HG03097 (cell line): ENCODE measurements around the gene FBXO46.
"Not testable (repeated sequence)": the region's sequence is repeated elsewhere in the genome, so short reads cannot be mapped to it uniquely, and the experiment has no call there.

Experiments
- ATAC-seq: cut with Tn5 transposase; IDR thresholded peaks from one replicate; pipeline ENCODE4 v1.9.1; 2021; ENCODE audit not compliant: unreplicated experiment, low FRiP score

The FBXO46 gene

DNA sequence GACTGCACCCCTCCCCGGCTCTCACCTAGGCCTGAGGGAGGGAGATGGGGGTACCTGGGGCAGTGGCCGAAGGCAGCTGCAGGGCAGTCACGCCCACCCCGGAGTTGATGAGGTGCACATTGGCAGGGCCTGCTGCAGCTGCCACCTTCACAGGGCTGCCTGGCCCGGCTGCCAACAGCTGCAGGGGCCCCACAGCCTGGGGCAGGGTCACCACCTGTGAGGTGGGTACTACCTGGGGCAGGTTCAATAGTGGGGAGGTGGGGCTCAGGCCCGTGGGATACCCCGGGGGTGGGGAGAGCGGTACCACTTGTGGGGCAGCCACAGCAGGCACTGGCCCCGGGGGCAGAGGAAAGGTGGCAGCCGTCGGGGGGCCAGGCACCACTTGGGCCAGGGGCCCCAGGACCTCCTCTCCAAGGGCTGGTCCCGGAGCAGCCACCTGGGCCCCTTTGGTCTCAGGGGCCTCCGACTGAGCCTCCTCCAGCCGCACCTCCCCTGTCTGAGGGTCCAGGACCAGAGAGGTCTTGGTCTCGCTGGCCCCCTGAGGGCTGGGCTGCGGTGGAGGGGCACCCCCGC, 35.7 kb upstream of the FBXO46 start:
- no peak for ATAC-seq

GRCh38 chr19:45765702-45766295, 35.1 kb upstream of the FBXO46 start:
- no peak for ATAC-seq

DNA sequence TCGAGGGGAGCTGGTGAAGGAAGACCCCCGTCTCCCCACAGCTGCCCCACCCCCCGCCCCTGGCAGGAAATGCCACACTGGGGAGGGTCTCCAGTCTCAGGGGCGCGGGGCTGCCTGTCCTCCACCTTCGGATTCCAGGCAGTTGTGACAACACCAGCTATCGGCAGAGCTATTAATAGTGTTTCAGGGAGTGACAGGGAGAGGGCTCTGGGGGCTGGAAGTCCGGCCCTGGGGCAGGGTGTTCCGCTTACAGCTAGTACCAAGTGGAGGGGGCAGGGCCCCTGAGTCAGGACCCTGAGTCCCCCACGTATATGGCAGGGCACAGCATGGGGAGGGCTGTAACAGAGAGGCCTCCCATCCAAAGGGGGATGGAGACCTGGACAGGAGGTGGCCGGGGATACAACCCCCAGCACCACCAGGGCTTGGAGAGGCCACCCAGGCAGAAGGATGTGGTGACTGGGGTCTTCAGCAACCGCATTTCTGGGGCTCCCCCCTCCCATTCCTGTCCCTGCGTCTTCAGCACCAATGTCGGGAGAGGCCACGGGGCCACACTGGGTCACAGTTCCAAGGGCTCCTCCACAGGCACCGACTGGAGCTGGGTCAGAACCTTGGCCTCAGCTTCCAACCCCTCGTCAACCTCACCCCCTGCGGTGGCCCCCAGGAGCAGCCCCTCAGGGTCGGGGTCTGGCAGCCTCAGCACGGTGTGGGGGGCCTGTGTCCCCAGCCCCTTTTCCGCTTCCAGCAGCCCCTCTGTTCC, 34.4 kb upstream of the FBXO46 start:
- ATAC-seq, result no peak

GRCh38 chr19:45764475-45764874, 33.8 kb upstream of the FBXO46 start:
- ATAC-seq, result no peak

DNA sequence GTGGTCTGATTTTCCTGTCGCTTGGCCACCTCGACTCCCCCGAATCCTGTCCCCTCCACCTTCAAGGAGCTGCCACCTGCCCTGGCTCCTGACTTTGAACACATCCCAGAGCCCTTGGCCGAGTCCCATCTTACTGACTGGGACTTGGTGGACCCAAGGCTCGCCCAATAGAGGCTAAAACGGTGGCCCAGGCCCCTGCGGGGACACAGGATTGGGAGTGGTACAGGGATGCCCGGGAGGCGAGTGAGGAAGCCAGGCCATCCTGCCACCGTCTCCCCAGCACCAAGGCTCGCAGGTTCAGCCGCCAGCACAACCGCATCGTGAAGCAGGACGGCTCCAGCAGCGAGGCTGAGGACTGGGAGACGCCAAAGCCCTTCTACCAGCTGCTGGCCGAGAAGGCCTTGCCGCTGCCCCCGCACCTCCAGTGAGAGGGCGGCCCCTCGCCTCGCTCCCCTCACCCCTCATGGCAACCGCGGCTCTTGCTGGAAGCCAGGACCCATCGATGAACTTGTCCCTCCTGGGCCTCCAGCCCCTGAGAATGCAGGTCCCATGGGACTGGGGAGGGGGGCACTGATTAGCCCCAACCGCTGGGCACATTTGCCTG, 33.1 kb upstream of the FBXO46 start:
- ATAC-seq, result no peak

GRCh38 chr19:45762870-45763631, 32.4 kb upstream of the FBXO46 start:
- no peak for ATAC-seq

DNA sequence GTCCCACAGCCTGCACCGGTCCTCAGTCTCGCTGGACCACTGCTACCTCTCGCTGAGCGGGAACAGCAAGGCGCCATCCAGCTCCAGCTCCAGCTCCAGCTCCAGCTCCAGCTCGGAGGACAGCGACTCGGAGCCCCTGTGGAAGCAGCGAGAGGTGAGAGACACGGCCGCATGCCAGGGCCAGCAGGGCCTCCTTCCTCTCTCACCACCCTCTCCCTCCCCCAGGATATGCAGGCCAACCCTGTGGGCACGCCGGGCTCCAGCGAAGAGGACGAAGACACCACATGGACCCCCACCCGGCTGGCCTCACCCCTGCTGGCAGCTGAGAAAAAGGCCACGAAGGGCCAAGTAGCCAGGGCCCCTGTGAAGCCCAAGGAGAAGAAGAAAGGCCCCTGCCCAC, 31.0 kb upstream of the FBXO46 start:
- no peak for ATAC-seq

GRCh38 chr19:45758921-45759320, 28.2 kb upstream of the FBXO46 start:
- ATAC-seq, result no peak

DNA sequence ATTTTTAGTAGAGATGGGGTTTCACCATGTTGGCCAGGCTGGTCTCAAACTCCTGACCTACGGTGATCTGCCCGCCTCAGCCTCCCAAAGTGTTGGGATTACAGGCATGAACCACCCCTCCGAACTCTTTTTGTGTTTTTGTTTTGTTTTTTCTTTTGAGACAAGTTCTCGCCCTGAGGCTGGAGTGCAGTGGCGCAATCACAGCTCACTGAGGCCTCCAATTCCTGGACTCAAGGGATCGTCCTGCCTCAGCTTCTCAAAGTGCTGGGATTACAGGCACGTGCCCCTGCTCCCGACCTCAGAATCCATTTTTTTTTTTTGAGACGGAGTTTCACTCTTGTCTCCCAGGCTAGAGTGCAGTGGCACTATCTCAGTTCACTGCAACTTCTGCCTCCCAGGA, 27.0 kb upstream of the FBXO46 start:
- no peak for ATAC-seq

GRCh38 chr19:45754323-45754722, 23.6 kb upstream of the FBXO46 start:
- no peak for ATAC-seq

GRCh38 chr19:45753548-45753947, 22.9 kb upstream of the FBXO46 start:
- no peak for ATAC-seq

DNA sequence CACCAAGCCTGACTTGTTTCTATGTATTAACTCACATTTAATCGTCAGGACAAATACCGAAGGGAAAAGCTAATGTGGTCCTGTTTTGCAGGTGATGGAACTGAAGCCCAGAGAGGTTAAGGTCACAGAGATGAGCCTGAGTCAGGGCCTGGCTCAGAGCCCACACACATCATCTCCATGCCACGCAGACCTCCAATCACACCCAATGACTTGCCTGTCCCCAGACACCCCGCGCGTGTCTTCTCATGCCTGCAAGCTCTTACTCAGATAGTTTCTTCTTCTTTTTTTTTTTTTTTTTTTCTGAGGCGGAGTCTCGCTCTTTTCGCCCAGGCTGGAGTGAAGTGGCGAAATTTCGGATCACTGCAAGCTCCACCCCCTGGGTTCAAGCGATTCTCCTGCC, 21.9 kb upstream of the FBXO46 start:
- ATAC-seq, result no peak

DNA sequence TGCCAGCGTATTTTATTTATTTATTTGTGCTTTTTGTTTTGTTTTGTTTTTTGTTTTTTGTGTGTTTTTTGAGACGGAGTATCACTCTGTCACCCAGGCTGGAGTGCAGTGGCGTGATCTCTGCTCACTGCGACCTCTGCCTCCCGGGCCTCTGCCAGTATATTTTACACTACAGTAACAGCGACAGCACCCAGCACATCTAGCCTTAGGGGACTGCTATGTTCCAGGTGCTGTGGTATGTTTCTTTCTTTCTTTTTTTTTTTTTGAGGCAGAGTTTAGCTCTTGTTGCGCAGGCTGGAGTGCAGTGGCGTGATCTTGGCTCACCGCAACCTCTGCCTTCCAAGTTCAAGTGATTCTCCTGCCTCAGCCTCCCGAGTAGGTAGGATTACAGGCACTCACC, 20.8 kb upstream of the FBXO46 start:
- ATAC-seq, result not testable (repeated sequence)

- ATAC-seq, result no peak
These were observed 16.8 kb upstream of the FBXO46 start for GRCh38 chr19:45747513-45747912.

DNA sequence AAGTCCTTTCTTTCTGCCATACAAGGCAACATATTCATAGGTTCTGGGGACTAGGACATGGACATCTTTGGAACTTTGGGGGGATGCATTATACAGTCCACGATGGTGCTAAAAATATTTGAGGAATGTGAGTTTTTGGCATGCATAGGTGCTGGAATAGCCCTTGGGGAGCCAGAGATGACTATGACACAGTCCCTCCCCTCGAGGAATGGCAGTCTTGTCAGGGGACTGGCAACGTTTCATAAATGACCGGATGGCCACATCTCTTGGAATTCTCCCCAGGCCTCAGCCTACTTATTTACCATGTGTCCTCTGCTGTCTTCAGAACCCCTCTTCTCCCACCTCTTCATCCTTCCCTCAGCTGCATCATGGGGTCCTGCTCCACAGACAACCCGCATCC, 16.2 kb upstream of the FBXO46 start:
- ATAC-seq, result no peak

GRCh38 chr19:45745606-45746005, 14.9 kb upstream of the FBXO46 start:
- ATAC-seq, result no peak

DNA sequence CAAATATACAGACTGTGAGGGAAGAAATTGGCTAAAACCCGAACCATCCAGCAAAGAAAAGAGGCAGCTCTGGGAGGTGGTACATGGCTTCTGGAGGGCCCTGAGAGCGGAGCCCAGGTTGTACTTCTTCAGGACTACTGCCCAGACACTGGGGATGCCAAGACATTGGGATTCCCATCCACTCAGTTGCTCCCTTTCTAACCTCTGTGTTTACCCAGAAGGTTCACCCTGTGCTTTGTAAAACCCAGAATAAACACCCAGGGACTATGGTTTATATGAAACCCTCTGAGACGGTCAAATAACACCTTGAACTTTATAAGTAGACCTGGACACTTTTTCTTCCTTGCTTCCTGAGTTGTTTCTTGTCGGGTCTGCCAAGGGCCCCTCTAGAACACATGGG, 12.3 kb upstream of the FBXO46 start:
- ATAC-seq, result no peak

DNA sequence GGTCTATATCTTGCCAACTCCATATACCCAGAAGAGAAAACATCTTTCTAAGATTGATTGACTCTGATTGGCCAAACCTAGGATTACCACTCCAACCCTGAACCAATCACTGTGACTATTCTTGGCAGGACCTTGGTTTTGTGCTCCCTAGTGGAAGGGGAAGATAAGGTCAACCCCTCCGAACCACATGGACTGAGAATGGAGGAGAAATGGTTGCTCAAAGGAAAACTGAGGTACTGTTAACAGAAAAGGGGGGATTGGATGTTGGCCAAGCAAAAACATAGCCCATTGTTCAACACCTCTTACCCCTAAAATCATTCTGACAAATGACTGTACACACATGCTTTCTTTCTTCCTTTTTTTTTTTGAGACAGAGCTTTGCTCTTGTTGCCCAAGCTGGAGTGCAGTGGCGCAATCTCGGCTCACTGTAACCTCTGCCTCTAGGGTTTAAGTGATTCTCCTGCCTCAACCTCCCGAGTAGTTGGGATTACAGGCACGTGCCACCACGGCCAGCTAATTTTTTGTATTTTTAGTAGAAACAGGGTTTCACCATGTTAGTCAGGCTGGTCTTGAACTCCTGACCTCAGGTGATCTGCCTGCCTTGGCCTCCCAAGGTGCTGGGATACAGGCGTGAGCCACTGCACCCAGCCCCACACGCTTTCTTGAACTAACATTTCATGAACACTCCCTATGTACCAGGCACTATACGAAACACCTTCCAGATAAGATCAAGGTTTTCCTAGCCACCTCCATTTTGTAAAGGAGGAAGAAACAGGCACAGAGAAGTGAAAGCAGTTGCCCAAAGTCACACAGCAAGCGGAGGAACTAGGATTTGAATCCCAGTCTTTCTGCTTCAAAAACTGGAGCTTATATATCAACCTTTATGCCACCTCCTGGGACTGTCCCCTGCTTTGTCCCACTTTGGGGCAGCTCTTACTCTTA, 9.1 kb upstream of the FBXO46 start:
- no peak for ATAC-seq

DNA sequence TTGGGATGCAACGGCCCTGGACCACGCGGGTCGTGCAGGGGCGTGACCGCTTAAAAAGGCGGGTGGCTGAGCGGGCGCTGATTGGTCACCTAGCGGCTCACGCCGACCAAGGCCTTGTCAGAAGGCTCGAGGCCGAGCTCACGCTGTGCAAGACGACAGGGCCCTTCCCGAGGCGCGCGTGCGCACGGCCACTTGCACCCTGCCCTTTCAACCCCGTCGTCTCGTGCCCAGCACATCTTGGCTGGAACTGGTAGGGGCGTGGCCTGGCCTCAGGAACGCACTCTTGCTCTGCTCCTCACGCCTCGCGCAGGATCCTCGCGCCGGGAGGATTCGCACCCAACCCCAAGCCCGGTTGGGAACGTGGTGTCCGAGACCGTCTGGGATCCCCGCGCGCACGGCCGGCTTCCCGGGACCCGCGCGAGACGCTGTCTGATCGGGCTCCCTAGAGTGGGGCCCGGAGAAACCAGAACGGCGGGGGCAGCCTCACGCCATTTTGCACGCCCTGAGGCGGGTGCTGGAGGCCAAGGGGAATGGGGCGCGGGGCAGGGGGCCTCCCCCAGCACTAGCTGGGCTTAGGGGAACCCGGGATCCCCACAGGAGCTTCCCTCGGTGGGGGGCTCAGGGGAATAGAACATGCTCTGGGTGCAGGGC, 2.6 kb upstream of the FBXO46 start, which contains the start of gene MEIOSIN:
Gene MEIOSIN, plus strand, starts transcription at position 280 of the 651 bp plus-strand sequence. CDS start 1,938 bp downstream, outside the sequence.
- ATAC-seq, result no peak
